Measurements from ENCODE around the gene ZMAT3.
"Not testable (repeated sequence)": the region's sequence is repeated elsewhere in the genome, so short reads cannot be mapped to it uniquely, and the experiment has no call there.

Gene ZMAT3

DNA sequence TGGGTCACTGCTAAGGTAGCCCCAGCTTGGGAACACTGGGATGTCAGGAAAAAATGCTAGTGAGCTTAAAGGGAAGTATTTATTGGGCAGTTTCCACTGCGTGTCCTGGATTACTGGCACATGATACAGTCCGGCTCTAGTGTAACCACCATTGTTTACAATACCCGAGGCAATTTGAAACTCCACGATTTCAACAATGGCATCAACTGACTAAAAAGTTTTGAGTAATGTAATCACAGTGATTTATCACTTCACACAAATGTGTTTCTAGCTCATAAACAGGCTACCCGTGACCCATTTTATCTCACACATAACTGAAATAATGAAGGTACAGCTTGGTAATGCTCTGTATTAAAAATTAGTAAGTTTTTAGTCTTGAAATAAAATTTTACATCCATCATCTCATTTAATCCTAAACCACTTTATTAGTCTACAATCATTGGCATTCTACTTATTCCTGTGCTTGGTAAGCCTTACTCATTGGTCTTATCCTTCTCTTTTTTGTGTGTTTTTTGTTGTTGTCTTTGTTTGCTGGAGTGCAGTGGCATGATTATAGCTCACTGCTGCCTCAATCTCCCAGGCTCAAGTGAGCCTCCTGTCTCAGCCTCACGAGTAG lies 7.6 kb downstream of the ZMAT3 start:
- TF ChIP-seq, protein P1, sequence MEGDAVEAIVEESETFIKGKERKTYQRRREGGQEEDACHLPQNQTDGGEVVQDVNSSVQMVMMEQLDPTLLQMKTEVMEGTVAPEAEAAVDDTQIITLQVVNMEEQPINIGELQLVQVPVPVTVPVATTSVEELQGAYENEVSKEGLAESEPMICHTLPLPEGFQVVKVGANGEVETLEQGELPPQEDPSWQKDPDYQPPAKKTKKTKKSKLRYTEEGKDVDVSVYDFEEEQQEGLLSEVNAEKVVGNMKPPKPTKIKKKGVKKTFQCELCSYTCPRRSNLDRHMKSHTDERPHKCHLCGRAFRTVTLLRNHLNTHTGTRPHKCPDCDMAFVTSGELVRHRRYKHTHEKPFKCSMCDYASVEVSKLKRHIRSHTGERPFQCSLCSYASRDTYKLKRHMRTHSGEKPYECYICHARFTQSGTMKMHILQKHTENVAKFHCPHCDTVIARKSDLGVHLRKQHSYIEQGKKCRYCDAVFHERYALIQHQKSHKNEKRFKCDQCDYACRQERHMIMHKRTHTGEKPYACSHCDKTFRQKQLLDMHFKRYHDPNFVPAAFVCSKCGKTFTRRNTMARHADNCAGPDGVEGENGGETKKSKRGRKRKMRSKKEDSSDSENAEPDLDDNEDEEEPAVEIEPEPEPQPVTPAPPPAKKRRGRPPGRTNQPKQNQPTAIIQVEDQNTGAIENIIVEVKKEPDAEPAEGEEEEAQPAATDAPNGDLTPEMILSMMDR (IDR thresholded peaks at IDR 0.05; ENCODE audit: control extremely low read depth, extremely low read depth, low read depth, missing control alignments) = no peak
- no peak for DNase-seq (ENCODE audit: extremely low spot score)
- POLR2A ChIA-PET = interaction anchor here (1.6 kb wide), 2 partner anchors 17 to 85 kb away, joined by 3 to 4 read pairs; no protein-coding TSS in a partner anchor
- CTCF ChIA-PET = interaction anchor here (0.9 to 7.5 kb wide), 10 partner anchors 13 to 282 kb away, joined by 3 to 58 read pairs (median 4); no protein-coding TSS in a partner anchor

DNA sequence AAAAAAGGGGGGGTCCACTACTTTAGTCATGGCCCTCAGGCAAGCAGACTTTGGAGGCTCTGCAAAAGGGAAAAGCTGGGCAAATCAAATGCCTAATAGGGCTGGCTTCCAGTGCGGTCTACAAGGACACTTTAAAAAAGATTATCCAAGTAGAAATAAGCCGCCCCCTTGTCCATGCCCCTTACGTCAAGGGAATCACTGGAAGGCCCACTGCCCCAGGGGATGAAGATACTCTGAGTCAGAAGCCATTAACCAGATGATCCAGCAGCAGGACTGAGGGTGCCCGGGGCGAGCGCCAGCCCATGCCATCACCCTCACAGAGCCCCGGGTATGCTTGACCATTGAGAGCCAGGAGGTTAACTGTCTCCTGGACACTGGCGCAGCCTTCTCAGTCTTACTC lies 15.3 kb downstream of the ZMAT3 start:
- POLR2A ChIA-PET = no interaction called here
- CTCF ChIA-PET = no interaction called here

DNA sequence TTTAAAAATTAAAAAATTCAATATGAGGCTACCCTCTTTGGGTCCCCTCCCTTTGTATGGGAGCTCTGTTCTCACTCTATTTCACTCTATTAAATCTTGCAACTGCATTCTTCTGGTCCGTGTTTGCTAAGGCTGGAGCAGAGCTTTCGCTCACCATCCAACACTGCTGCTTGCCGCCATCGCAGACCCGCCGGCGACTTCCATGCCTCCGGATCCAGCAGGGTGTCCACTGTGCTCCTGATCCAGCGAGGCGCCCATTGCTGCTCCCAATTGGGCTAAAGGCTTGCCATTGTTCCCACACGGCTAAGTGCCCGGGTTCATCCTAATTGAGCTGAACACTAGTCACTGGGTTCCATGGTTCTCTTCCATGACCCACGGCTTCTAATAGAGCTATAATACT lies 17.0 kb downstream of the ZMAT3 start:
- ChIA-PET CTCF (interaction anchor here (1.1 to 1.2 kb wide), 2 partner anchors 9 to 39 kb away, joined by 3 to 4 read pairs; no protein-coding TSS in a partner anchor), POLR2A (interaction anchor here (0.7 to 0.8 kb wide), 2 partner anchors 13 to 25 kb away, joined by 3 read pairs; no protein-coding TSS in a partner anchor)
- not testable (repeated sequence) for DNase-seq (ENCODE audit: extremely low spot score)

More for the DNA sequence above, 15.3 kb downstream of the ZMAT3 start:
- TF ChIP-seq, protein P1 (IDR thresholded peaks at IDR 0.05; ENCODE audit: control extremely low read depth, extremely low read depth, low read depth, missing control alignments) = no peak
- no peak for DNase-seq (ENCODE audit: extremely low spot score)

DNA sequence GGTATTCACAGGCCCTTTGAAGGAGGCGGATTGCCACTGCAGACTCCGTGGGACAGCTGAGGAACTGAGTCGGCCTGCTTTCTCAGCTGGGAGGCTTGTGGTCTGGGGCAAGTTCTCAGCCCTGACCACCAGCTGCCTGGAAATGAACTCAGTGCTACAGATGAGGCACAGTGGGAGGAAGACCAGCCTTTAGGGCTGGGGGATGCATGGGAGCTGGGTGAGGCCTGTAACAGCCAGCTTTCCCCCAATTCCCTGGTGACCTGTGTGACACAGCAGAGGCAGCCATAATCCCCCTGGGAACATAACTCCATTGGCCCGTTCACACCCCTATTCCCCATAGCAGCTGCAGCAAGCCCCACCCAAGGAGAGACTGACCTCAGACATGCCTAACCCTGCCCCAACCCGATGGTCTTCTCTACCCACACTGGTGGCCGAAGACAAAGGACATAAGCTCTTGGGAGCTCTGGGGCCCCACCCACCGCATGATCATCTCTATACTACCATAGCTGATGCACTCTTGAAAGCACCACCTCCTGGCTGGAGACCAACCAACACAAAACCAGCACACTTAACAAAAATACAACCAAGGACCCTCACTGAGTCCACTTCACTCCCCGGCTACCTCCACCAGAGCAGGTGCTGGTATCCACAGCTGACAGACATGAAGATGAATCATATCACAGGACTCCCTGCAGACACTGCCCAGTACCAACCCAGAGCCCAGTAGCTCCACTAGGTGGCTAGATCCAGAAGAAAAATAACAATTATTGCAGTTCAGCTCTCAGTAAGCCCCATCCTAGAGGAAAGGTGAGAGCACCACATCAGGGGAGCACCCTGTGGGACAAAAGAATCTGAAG lies 24.9 kb downstream of the ZMAT3 start:
- ChIA-PET POLR2A (interaction anchor here (0.5 to 1.3 kb wide), 8 partner anchors 18 to 529 kb away, joined by 3 to 5 read pairs (median 4); partner anchors contain the start of genes MFN1, PIK3CA and ZMAT3), CTCF (interaction anchor here (0.8 to 4.3 kb wide), 19 partner anchors 8 to 275 kb away, joined by 3 to 58 read pairs (median 4); partner anchors contain the start of genes PIK3CA and ZMAT3)
- DNase-seq (ENCODE audit: extremely low spot score) = peak; percentile 47
- TF ChIP-seq, protein P1 (IDR thresholded peaks at IDR 0.05; ENCODE audit: control extremely low read depth, extremely low read depth, low read depth, missing control alignments) = no peak

DNA sequence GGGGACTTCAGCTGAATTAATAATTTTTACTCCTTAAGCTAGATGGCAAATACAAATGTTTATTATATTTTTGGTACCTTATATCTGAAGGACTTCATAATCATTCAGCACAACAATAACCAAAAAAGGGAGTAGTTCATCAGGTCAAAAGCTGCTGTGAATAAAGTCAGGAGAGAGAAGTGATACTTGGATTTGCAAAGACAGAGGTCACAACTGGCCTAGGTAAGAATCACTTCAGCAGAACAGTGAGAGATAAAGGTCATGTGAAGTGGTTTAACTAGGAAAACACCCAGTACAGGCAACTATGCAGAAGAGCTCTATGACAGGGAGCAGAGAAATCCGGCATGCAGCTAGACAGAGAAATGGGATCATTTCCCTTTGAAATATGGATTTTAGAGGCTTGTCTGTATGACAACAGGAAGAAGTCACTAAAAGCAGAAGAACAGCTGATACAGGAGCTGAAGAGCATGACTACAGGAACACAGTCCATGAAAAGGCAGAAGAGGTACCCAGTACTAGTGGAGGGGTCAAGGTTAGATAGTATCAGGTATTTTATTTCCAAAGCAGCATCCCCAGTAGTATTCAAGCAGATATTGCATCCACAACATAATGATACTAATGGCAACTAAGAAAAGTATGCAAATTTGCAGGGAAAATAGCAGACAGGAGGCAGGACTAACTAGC lies 25.7 kb downstream of the ZMAT3 start:
- peak; percentile 34 for DNase-seq (ENCODE audit: extremely low spot score)
- ChIA-PET POLR2A (interaction anchor here (0.7 to 1.3 kb wide), 3 partner anchors 23 to 102 kb away, joined by 3 to 4 read pairs (median 3); partner anchors contain the start of genes PIK3CA and ZMAT3), CTCF (interaction anchor here (1.0 to 4.3 kb wide), 14 partner anchors 8 to 158 kb away, joined by 3 to 58 read pairs (median 4); partner anchors contain the start of gene PIK3CA)
- TF ChIP-seq, protein P1 (IDR thresholded peaks at IDR 0.05; ENCODE audit: control extremely low read depth, extremely low read depth, low read depth, missing control alignments) = no peak

DNA sequence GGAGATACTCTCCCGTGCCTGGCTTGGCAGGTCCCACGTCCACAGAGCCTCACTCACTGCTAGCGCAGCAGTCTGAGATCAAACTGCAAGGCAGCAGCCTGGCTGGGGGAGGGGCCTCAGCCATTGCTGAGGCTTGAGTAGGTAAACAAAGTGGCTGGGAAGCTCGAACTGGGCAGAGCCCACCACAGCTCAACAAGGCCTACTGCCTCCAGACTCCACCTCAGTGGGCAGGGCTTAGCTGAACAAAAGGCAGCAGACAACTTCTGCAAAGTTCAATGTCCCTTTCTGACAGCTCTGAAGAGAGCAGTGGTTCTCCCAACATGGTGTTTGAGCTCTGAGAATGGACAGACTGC lies 32.7 kb downstream of the ZMAT3 start:
- CTCF ChIA-PET = interaction anchor here (1.5 to 3.1 kb wide), 2 partner anchors 8 to 23 kb away, joined by 4 to 18 read pairs; no protein-coding TSS in a partner anchor
- POLR2A ChIA-PET; DNase-seq (ENCODE audit: extremely low spot score): not testable (repeated sequence)

Data from GM10248 (cell line).